H1 (cell line): Measurements from ENCODE around the gene FARP2. TPM values are rescaled to one million over a fixed set of nuclear protein-coding genes. Genes with fewer than 3 reads are reported as not detected.

Source experiments
- CBX5 ChIP-seq: fragments of 300-800, 300-1000 bp; sonication (generic); IDR thresholded peaks from 2 replicates; pipeline ENCODE4 v1.7.1; 2016; ENCODE audit warnings: antibody characterized with exemption, low read length, low read depth
- KDM1A ChIP-seq: fragments of 200-600, 300-600 bp; sonication (generic); IDR thresholded peaks from 2 replicates; pipeline ENCODE4 v1.7.1; 2016; ENCODE audit warnings: mild to moderate bottlenecking, low read length, borderline replicate concordance
- KDM4A ChIP-seq: IDR thresholded peaks from one replicate; pipeline ENCODE4 v1.7.1; 2012; ENCODE audit warnings: low read depth, mild to moderate bottlenecking, moderate library complexity, low read length, inconsistent platforms; ENCODE audit not compliant: severe bottlenecking
- RAD21 ChIP-seq, 2 experiments: IDR thresholded peaks in 1 of 2; conservative IDR thresholded peaks in 1 of 2; 2 replicates each; pipeline ENCODE4 v1.6.1; 2011; ENCODE audit warnings: low read depth in 2 of 2, low read length in 2 of 2, improper control_type of control experiment in 1 of 2, inconsistent platforms in 1 of 2, mild to moderate bottlenecking in 1 of 2, moderate library complexity in 1 of 2
- RFX5 ChIP-seq: IDR thresholded peaks from 2 replicates; pipeline ENCODE4 v1.6.1; 2011; ENCODE audit warnings: low read depth, low read length, improper control_type of control experiment, borderline replicate concordance
- polyA plus RNA-seq, 7 experiments: library from polyadenylated mRNA; depleted of rRNA in 3 of 7; stranded (reverse) in 5 of 7; unstranded in 2 of 7; fragments of >200 nt in 5 of 7; fragments of 200-250 nt in 2 of 7; gene quantifications; 1 replicate in 5 of 7; 2 replicates in 1 of 7; 4 replicates in 1 of 7; pipeline versions ENCODE4 v1.2.1 to v1.2.3, GENCODE V29; 2011 to 2013; ENCODE audit warnings: missing spikeins in 2 of 7, mixed read lengths in 2 of 7
- total RNA-seq: library from RNA; stranded (reverse); fragmentation: NEBNext Ultra II Directional; extraction: Animal tissue kit (Norgen Biotek cat#: 25700); gene quantifications from 2 replicates; pipeline ENCODE4 v1.2.1, GENCODE V29; 2021
- TF ChIP-seq, protein P1 (sequence below): IDR thresholded peaks from 2 replicates; pipeline ENCODE4 v1.6.1; 2012; ENCODE audit warnings: inconsistent platforms

Gene FARP2
- total and polyA plus RNA-seq, 2 of the 8 experiments (the other 6 are each of a cell fraction or from before 2014, with no cell fraction given): 12.4 to 33.4 TPM

- TF ChIP-seq RFX5 (no peak), KDM1A (no peak), KDM4A (no peak), CBX5 (no peak), RAD21 (IDR thresholded peaks at IDR 0.05 in 1 of 2, conservative IDR thresholded peaks at IDR 0.05 in 1 of 2; ENCODE audit: low read depth in 2 of 2, low read length in 2 of 2) (no peak)
- TF ChIP-seq, protein P1, sequence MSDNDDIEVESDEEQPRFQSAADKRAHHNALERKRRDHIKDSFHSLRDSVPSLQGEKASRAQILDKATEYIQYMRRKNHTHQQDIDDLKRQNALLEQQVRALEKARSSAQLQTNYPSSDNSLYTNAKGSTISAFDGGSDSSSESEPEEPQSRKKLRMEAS: no peak
Measured at GRCh38 chr2:241349941-241350340, 6.1 kb upstream of the FARP2 start (continued).
